ENCODE measurements around the gene PHETA2. TPM values are rescaled to one million over a fixed set of nuclear protein-coding genes. Genes with fewer than 3 reads are reported as not detected.
A peak's percentile ranks its signal among the peaks of the same experiment; 100 is the strongest.

The PHETA2 gene
- total and polyA plus RNA-seq, 2 of the 13 experiments (the other 11 are each of a cell fraction or from before 2014, with no cell fraction given), result 0.07 TPM; not detected in 1

DNA sequence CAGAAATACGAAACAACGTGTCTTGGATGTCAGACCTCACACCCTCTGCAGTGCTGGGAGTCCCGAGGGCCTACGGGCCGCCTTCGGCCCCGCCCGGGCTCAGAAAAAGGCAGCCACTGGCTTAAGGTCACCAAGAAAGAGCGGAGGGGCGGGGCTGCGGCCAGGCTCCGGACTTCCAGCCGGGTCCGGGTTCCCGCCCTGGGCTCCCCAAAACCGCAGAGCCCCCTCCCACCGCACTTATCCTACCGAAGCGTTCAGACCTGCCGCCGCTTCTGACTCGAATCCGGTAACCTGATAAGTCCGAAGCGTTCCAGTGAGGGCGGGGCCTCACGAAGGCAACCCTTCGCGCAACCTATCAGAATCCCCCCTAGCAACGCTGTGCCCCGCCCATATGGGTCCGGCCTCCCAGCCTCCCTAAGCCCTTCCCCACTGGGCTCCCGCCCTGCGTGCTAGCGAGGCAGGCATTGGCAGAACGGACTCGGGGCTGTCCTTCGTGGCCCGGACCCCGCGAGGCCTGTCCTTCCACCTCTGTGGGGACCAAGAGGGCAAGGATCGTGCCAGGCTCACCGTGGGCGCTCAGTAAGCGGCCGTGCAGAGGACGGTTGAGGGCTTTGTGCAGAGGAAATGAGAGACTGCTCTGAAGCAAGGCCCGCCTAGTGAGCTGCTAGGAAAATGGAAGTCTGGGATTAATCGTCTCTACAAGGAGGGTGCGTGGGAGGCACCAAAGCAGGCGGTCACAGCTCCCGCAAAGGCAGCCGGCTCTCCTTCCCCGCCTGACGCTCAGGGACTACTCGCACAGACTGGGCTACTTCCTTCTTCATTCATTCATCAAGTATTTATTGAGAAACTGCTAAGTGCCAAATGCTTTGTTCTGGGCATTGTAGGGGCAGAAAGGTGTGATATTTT lies 3.3 kb upstream of the PHETA2 start, which contains the start of gene NAGA (continued):
- TF ChIP-seq RFXAP (CRISPR knock-in tag; IDR thresholded peaks at IDR 0.05; ENCODE audit: borderline replicate concordance) (peak; percentile 60; the same call in 1 of the 2 replicates), ZNF746 (CRISPR knock-in tag; IDR thresholded peaks at IDR 0.05) (no peak; the same call in 1 of the 2 replicates), FOXP1 (IDR thresholded peaks at IDR 0.05) (no peak), FOXP1 (CRISPR knock-in tag; IDR thresholded peaks at IDR 0.05) (0 out of 2 replicates have a peak, but pooled peaks have one; percentile 5), ZFP41 (CRISPR knock-in tag; IDR thresholded peaks at IDR 0.05; ENCODE audit: borderline replicate concordance) (0 out of 2 replicates have a peak, but pooled peaks have one; percentile 21), MED13 (CRISPR knock-in tag; IDR thresholded peaks at IDR 0.05) (0 out of 2 replicates have a peak, but pooled peaks have one; percentile 43), ZFP37 (CRISPR knock-in tag; IDR thresholded peaks at IDR 0.05; ENCODE audit: borderline replicate concordance) (peak; percentile 74), ZNF597 (CRISPR knock-in tag; IDR thresholded peaks at IDR 0.05) (no peak), ZNF577 (CRISPR knock-in tag; IDR thresholded peaks at IDR 0.05; ENCODE audit: borderline replicate concordance, low read depth) (no peak), FOSL2 (CRISPR knock-in tag; IDR thresholded peaks at IDR 0.05) (no peak), SAP130 (CRISPR knock-in tag; IDR thresholded peaks at IDR 0.05; ENCODE audit: low read depth) (peak; percentile 86), BCLAF1 (IDR thresholded peaks at IDR 0.05) (no peak), YEATS4 (CRISPR knock-in tag; IDR thresholded peaks at IDR 0.05; ENCODE audit: borderline replicate concordance) (peak; percentile 77; the same call in 1 of the 2 replicates), DR1 (CRISPR knock-in tag; IDR thresholded peaks at IDR 0.05) (peak; percentile 70), HCFC1 (IDR thresholded peaks at IDR 0.05; ENCODE audit: low read depth, low read length) (no peak), SIN3B (IDR thresholded peaks at IDR 0.05; ENCODE audit: low read length) (peak; percentile 63; the same call in 1 of the 2 replicates), FOXC1 (CRISPR knock-in tag; IDR thresholded peaks at IDR 0.05; ENCODE audit: borderline replicate concordance) (peak; percentile 33; the same call in 1 of the 2 replicates), ZNF274 (CRISPR knock-in tag; IDR thresholded peaks at IDR 0.05) (peak; percentile 89), TSC22D2 (CRISPR knock-in tag; IDR thresholded peaks at IDR 0.05; ENCODE audit: borderline replicate concordance) (0 out of 2 replicates have a peak, but pooled peaks have one; percentile 75), U2AF1 (optimal IDR thresholded peaks at IDR 0.05; ENCODE audit: low read depth, low read length) (peak; percentile 58), JDP2 (CRISPR knock-in tag; IDR thresholded peaks at IDR 0.05; ENCODE audit: borderline replicate concordance) (no peak), PAX8 (CRISPR knock-in tag; IDR thresholded peaks at IDR 0.05; ENCODE audit: borderline replicate concordance) (peak; percentile 90; the same call in 1 of the 2 replicates), NCOA5 (CRISPR knock-in tag; IDR thresholded peaks at IDR 0.05) (no peak), PHF8 (CRISPR knock-in tag; IDR thresholded peaks at IDR 0.05) (peak; percentile 91)
- TF ChIP-seq, protein P1, sequence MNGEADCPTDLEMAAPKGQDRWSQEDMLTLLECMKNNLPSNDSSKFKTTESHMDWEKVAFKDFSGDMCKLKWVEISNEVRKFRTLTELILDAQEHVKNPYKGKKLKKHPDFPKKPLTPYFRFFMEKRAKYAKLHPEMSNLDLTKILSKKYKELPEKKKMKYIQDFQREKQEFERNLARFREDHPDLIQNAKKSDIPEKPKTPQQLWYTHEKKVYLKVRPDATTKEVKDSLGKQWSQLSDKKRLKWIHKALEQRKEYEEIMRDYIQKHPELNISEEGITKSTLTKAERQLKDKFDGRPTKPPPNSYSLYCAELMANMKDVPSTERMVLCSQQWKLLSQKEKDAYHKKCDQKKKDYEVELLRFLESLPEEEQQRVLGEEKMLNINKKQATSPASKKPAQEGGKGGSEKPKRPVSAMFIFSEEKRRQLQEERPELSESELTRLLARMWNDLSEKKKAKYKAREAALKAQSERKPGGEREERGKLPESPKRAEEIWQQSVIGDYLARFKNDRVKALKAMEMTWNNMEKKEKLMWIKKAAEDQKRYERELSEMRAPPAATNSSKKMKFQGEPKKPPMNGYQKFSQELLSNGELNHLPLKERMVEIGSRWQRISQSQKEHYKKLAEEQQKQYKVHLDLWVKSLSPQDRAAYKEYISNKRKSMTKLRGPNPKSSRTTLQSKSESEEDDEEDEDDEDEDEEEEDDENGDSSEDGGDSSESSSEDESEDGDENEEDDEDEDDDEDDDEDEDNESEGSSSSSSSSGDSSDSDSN (CRISPR knock-in tag; IDR thresholded peaks at IDR 0.05), result peak; percentile 85
